ENCODE data around the gene SRP54.
"Not testable (repeated sequence)": the region's sequence is repeated elsewhere in the genome, so short reads cannot be mapped to it uniquely, and the experiment has no call there.

SRP54 gene

DNA sequence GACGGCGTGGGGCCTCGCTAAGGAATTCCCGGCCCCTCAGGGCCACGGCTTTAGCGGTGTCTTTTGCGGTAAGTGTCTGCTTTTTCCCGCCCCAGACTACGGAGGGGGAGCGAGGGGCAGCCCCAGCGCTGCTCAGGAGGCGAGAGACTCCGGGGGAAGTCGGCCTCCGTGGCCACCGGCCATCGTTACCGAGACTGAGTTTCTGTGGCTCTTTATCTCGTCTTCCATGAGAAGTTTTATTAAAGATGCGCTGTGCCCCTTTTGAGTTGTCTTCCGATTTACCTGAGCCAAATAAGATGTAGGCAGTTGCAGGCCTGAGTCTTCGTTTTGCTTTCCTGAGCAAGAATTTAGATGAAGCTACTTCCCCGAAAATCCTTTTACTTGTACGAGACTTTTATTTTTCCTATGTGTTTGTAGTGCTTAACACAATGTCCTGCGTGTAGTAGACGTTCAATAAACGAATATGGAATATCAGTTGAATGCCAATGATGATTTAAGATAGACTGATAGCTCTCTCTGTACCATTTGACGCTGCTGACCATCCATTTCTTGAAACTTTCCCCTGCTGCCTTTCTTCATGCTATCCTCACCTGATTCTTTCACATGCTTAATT lies 462 bp downstream of the SRP54 start:
- in situ Hi-C loops (cut with HindIII; ENCODE audit: low sequenced_read_pairs) = no loop called here

- in situ Hi-C loops (cut with HindIII; ENCODE audit: low sequenced_read_pairs) = no loop called here
These were observed 994 bp downstream of the SRP54 start for GRCh38 chr14:34983786-34984185.

GRCh38 chr14:34985740-34986139 lies 2.9 kb downstream of the SRP54 start:
- in situ Hi-C loops (cut with HindIII; ENCODE audit: low sequenced_read_pairs) = no loop called here

DNA sequence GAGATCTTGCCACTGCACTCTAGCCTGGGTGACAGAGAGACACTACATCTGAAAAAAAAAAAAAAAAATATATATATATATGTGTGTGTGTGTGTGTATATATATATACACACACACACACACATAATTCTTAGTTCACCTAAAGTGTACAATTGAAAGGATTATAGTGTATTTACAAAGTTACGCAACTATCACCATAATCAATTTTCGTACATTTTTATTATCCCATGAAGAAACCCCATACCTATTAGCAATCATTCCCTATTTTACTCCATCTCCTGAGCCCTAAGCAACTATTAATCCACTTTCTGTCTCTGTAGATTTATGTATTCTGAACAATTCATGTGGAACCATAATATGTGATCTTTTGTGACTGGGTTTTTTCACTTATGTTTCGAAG lies 4.4 kb downstream of the SRP54 start:
- in situ Hi-C loops (cut with HindIII; ENCODE audit: low sequenced_read_pairs) = no loop called here

GRCh38 chr14:34989762-34990161 lies 7.0 kb downstream of the SRP54 start:
- in situ Hi-C loops (cut with HindIII; ENCODE audit: low sequenced_read_pairs) = no loop called here

DNA sequence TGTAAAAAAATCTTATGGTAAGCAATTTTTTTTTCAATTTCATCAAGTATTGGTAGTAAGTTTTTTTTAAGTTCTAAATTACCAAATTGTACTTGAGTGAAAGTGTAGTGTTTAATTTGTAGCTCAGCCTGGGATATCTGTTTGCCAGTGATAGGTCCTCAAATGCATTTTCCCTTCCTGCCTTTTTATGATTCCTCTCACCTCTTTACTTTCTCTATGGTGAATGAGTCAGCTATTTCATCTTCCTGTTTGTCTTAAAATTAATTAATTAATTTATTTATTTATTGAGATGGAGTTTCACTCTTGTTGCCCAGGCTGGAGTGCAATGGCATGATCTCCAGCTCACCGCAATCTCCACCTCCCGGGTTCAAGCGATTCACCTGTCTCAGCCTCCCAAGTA lies 10.6 kb downstream of the SRP54 start:
- in situ Hi-C loops (cut with HindIII; ENCODE audit: low sequenced_read_pairs) = no loop called here

GRCh38 chr14:34994668-34995067 lies 11.9 kb downstream of the SRP54 start:
- in situ Hi-C loops (cut with HindIII; ENCODE audit: low sequenced_read_pairs) = no loop called here

GRCh38 chr14:34997762-34998161 lies 15.0 kb downstream of the SRP54 start:
- in situ Hi-C loops (cut with HindIII; ENCODE audit: low sequenced_read_pairs) = no loop called here

- in situ Hi-C loops (cut with HindIII; ENCODE audit: low sequenced_read_pairs) = no loop called here
These were observed 16.7 kb downstream of the SRP54 start for GRCh38 chr14:34999500-34999899.

DNA sequence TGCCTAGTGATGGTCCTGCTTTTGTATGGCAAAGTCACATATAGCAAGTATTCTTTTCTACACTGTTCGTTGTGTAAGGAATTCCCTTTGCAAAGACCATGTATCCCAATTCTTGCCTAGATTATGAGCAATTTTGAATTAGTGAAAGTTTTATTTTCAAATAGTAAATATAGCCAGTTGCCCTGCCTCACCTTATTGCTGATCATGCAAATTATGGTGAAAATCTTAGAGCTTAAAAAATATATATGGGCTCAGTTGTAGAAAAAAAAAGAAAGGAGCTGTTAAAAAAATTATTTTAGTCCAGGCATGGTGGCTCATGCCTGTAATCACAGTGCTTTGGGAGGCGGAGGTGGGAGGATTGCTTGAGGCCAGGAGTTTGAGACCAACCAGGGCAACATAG lies 18.8 kb downstream of the SRP54 start:
- in situ Hi-C loops (cut with HindIII; ENCODE audit: low sequenced_read_pairs) = no loop called here

DNA sequence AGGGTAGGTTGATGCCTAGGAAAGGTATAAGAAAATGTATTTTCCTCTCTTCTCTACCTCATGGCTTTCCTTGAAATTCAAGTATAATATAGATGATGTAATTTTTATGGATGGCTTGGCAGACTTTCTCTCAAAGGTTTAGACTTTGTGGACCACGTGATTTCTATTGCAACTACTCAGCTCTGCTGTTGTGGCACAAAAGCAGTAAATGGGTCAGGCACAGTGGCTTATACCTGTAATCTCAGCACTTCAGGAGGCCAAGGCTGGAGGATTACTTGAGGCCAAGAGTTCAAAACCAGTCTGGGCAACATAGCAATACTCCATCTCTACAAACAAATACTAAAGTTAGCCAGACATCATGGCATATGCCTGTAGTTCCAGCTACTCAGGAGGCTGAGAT lies 22.0 kb downstream of the SRP54 start:
- in situ Hi-C loops (cut with HindIII; ENCODE audit: low sequenced_read_pairs) = no loop called here

- in situ Hi-C loops (cut with HindIII; ENCODE audit: low sequenced_read_pairs) = no loop called here
These were observed 33.8 kb downstream of the SRP54 start for GRCh38 chr14:35016568-35016967.

DNA sequence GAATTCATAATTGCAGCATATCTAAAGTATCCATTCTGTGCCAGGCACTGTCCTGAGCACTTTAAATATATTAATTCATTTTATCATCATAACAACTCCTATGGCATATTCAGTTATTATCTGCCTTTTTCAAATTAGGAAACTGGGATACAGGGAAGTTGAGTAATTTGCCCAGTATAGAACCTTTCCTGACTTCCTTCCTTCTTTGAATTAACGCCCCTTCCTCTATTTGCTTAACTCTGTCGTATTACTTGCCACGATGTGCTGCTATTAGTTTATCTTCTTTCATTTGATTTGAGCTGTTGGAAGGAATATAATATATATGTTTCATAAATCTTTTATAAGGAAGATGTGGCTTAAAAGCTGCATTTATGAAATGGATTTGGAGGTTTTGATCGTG lies 37.9 kb downstream of the SRP54 start:
- in situ Hi-C loops (cut with HindIII; ENCODE audit: low sequenced_read_pairs) = no loop called here

DNA sequence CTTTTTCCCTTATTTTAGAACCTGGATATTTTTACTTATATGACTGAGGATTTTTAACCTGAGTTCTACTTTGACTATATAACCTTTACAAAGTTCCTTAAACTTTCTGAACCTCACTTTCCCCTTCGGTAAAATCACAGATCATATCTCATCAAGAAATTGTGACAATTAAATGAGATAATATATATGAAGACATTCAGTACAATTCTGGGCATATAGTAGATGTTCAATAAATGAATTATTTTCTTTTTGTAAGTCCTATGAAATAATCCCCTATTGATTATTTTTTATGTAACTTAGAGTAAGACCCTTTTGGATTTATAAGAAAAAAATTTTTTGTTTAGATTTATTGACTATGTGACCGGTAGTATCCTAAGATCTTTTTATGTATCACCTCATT lies 45.6 kb downstream of the SRP54 start:
- in situ Hi-C loops (cut with HindIII; ENCODE audit: low sequenced_read_pairs) = no loop called here

DNA sequence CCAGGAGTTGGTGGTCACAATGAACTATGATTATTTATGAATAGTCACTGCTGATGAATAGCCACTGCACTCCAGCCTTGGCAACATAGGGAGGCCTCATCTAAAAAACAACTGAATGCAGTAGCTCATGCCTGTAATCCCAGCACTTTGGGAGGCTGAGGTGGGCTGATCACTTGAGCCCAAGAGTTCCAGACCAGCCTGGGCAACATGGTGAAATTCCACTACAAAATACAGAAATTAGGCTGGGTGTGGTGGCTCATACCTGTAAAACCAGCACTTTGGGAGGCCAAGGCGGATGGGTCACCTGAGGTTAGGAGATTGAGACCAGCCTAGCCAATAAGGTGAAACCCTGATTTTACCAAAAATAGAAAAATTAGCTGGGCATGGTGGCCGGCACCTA lies 49.8 kb downstream of the SRP54 start:
- in situ Hi-C loops (cut with HindIII; ENCODE audit: low sequenced_read_pairs) = no loop called here

- in situ Hi-C loops (cut with HindIII; ENCODE audit: low sequenced_read_pairs) = no loop called here
These were observed 51.6 kb downstream of the SRP54 start for GRCh38 chr14:35034440-35034833.

- in situ Hi-C loops (cut with HindIII; ENCODE audit: low sequenced_read_pairs) = not testable (repeated sequence)
These were observed 52.3 kb downstream of the SRP54 start for GRCh38 chr14:35034944-35035554.

GRCh38 chr14:35038312-35038711 lies 55.5 kb downstream of the SRP54 start:
- in situ Hi-C loops (cut with HindIII; ENCODE audit: low sequenced_read_pairs) = not testable (repeated sequence)

GRCh38 chr14:35042632-35043031 lies 59.8 kb downstream of the SRP54 start:
- in situ Hi-C loops (cut with HindIII; ENCODE audit: low sequenced_read_pairs) = no loop called here

GRCh38 chr14:35043046-35043445 lies 60.3 kb downstream of the SRP54 start:
- in situ Hi-C loops (cut with HindIII; ENCODE audit: low sequenced_read_pairs) = no loop called here

- in situ Hi-C loops (cut with HindIII; ENCODE audit: low sequenced_read_pairs) = no loop called here
These were observed 62.4 kb downstream of the SRP54 start for GRCh38 chr14:35044939-35045797.

GRCh38 chr14:35045798-35046047 lies 62.9 kb downstream of the SRP54 start:
- in situ Hi-C loops (cut with HindIII; ENCODE audit: low sequenced_read_pairs) = no loop called here
